ENCODE data around the gene HIVEP3. TPM values are rescaled to one million over a fixed set of nuclear protein-coding genes. Genes with fewer than 3 reads are reported as not detected.
A peak's percentile ranks its signal among the peaks of the same experiment; 100 is the strongest.

Gene HIVEP3
- total and polyA plus RNA-seq, 7 donors = 0.70 to 3.4 (median 2.1) TPM

DNA sequence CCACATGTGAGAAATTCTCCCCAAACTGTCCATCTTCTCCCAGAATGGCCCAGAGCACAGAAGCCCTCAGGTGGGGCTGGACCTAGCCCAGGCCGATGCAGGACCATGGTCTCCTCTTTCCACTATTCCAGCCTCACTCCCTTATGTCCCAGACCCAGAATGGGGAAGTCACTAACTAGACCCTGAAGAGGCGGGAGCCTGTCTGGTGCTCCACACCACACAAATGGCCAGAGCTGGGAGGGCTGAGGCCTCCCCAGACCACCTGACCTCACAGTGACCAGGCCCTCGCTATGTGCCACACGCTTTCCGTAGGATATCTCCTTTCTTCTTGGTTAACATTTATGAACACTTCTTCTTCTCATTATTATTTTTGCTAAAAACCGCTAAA, 379.3 kb downstream of the HIVEP3 start:
- no peaks in the 10 kb centered on the region for H3K36me3 ChIP-seq (ENCODE audit: insufficient read depth in 1 of 2, low read depth in 1 of 2)
- H3K27me3 ChIP-seq (ENCODE audit: insufficient read depth in 3 of 3, low read length in 2 of 3) = no peaks in the 10 kb centered on the region
- intact Hi-C loops (cut with DNase I) = no loop called here
- H3K27ac ChIP-seq = no peak overlapping the region
- WGBS, 3 donors = 86 to 96% (median 94%) methylated on average over 6 of the region's 6 CpGs
- TF ChIP-seq, protein P1, sequence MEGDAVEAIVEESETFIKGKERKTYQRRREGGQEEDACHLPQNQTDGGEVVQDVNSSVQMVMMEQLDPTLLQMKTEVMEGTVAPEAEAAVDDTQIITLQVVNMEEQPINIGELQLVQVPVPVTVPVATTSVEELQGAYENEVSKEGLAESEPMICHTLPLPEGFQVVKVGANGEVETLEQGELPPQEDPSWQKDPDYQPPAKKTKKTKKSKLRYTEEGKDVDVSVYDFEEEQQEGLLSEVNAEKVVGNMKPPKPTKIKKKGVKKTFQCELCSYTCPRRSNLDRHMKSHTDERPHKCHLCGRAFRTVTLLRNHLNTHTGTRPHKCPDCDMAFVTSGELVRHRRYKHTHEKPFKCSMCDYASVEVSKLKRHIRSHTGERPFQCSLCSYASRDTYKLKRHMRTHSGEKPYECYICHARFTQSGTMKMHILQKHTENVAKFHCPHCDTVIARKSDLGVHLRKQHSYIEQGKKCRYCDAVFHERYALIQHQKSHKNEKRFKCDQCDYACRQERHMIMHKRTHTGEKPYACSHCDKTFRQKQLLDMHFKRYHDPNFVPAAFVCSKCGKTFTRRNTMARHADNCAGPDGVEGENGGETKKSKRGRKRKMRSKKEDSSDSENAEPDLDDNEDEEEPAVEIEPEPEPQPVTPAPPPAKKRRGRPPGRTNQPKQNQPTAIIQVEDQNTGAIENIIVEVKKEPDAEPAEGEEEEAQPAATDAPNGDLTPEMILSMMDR (IDR thresholded peaks at IDR 0.05) = no peak
- no peak for DNase-seq
- no peak for ATAC-seq
- H3K9me3 ChIP-seq = no peaks in the 10 kb centered on the region
- peaks cover 36% of the 10 kb centered on the region for H3K4me1 ChIP-seq
- H3K4me3 ChIP-seq = no peak overlapping the region

DNA sequence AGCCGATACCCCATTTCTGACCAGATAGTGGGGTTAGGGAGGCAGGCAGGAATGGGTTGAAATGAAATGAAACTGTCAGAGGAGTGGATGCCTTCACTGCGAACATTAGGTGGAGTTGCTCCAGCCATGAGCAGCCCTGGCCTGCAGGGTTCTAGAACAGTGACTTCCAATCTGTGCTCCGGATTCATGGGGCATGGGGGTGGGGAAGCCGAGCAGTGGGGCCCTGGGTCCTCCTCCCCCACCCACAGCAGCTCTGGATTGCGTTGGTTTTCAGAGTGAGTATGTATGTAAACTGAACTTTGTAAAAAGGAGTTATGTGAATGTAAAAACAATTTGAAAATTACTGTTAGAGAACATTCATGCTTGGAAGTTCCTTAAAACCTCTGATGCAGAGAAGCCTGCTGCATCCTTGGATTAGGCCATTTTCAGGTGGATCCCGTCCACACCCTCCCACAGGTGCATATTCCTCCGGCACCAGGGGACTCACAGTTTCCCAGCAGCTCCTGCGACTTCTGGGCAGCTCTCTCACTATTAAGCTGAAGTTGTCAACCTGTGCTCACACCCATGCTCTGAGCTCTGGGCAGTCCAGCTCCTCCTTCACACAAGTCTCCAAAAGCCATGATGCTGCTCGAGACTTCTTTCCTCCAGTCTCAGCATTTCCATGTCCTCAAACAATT, 379.8 kb downstream of the HIVEP3 start:
- WGBS, 3 donors = 91 to 94% (median 93%) methylated on average over 9 of the region's 9 CpGs
- peaks cover 36% of the 10 kb centered on the region for H3K4me1 ChIP-seq
- H3K4me3 ChIP-seq = no peak overlapping the region
- H3K27me3 ChIP-seq (ENCODE audit: insufficient read depth in 3 of 3, low read length in 2 of 3) = no peaks in the 10 kb centered on the region
- no peak overlapping the region for H3K27ac ChIP-seq
- TF ChIP-seq, protein P1 (IDR thresholded peaks at IDR 0.05) = no peak
- no peaks in the 10 kb centered on the region for H3K36me3 ChIP-seq (ENCODE audit: insufficient read depth in 1 of 2, low read depth in 1 of 2)
- intact Hi-C loops (cut with DNase I) = no loop called here
- no peaks in the 10 kb centered on the region for H3K9me3 ChIP-seq
- ATAC-seq (no peak), DNase-seq (no peak)

DNA sequence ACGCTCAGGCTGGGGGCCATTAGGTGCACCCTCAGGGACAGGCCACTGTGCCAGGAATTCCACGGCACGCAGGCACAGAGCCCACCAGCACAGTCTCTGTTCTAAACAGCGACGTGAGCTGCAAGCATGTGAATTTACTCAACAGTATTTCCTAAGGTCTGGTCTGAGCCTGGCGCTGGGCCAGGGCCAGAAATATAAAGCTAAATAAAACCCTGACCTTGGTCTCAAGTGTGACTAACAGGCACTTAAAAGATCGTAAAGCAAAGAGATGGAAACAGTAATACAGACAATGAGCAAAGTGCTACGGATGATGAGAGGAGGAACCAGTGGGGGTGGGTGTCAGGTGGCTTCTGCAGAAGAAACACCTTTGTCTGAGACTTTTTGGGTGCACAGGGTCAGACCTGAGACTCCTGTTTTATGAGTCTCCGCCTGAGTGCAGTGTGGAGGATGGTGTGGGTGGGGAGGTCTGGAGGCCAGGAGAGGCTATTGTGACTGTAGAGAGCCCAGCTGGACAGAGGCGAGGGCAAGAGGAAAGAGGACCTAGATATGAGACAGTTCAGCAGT, 380.9 kb downstream of the HIVEP3 start:
- H3K36me3 ChIP-seq (ENCODE audit: insufficient read depth in 1 of 2, low read depth in 1 of 2) = no peaks in the 10 kb centered on the region
- H3K4me1 ChIP-seq = peaks cover 35% of the 10 kb centered on the region
- H3K27ac ChIP-seq = peak overlapping the region; percentile 74
- 21 to 31% (median 26%) methylated on average over 10 of the region's 10 CpGs for WGBS, 3 donors
- ATAC-seq = peak; percentile 81 to 92 (median 85)
- H3K4me3 ChIP-seq = no peak overlapping the region
- H3K9me3 ChIP-seq = no peaks in the 10 kb centered on the region
- TF ChIP-seq, protein P1 (IDR thresholded peaks at IDR 0.05) = no peak
- no peaks in the 10 kb centered on the region for H3K27me3 ChIP-seq (ENCODE audit: insufficient read depth in 3 of 3, low read length in 2 of 3)
- intact Hi-C loops (cut with DNase I) = no loop called here
- peak; percentile 75 to 90 for DNase-seq

DNA sequence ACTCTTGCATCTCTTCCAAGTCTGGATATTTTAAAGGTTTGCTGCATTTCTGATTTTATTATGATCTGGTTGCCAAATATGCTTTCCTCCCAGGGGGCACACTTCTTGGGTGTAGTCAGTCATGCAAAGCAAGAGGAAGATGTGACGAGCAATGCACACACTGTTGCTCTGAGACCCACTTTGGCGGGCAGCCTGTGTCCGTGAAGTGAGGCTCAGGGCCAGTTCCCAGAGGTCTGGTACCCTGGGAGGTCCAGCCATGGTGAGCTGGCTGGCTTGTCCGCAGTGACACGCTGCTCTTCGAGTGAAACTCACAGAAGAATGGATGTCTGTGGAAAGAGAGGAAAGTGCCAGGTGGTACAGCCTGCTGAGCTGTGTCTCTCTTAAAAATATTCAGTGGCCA, 381.5 kb downstream of the HIVEP3 start:
- 28 to 33% (median 29%) methylated on average over 6 of the region's 6 CpGs for WGBS, 3 donors
- Histone ChIP-seq H3K4me1 (peaks cover 30% of the 10 kb centered on the region), H3K27ac (peak overlapping the region; percentile 74), H3K4me3 (no peak overlapping the region), H3K27me3 (ENCODE audit: insufficient read depth in 3 of 3, low read length in 2 of 3) (no peaks in the 10 kb centered on the region), H3K9me3 (no peaks in the 10 kb centered on the region), H3K36me3 (ENCODE audit: insufficient read depth in 1 of 2, low read depth in 1 of 2) (no peaks in the 10 kb centered on the region)
- no peak for DNase-seq
- intact Hi-C loops (cut with DNase I) = no loop called here
- peak in 3 of 4 donors; percentile 4 to 29 (median 7) for ATAC-seq
- TF ChIP-seq, protein P1 (IDR thresholded peaks at IDR 0.05) = no peak
